HG02938 (cell line): Measurements from ENCODE around the gene TMEM250.
"Not testable (repeated sequence)": the region's sequence is repeated elsewhere in the genome, so short reads cannot be mapped to it uniquely, and the experiment has no call there.

Experiments
- ATAC-seq: cut with Tn5 transposase; IDR thresholded peaks from one replicate; pipeline ENCODE4 v1.9.1; 2021; ENCODE audit warnings: mild to moderate bottlenecking, moderate library complexity; ENCODE audit not compliant: unreplicated experiment

The TMEM250 gene

GRCh38 chr9:136114610-136115009 lies 4.1 kb downstream of the TMEM250 start:
- no peak for ATAC-seq

- ATAC-seq, result no peak
Observed at GRCh38 chr9:136112541-136112940, 6.1 kb downstream of the TMEM250 start.

GRCh38 chr9:136111910-136112309 lies 6.8 kb downstream of the TMEM250 start:
- no peak for ATAC-seq

GRCh38 chr9:136111190-136111589 lies 7.5 kb downstream of the TMEM250 start:
- ATAC-seq, result no peak

GRCh38 chr9:136110082-136111061 lies 8.3 kb downstream of the TMEM250 start:
- peak; percentile 11 for ATAC-seq

GRCh38 chr9:136109351-136110081 lies 9.2 kb downstream of the TMEM250 start:
- ATAC-seq, result peak; percentile 48

GRCh38 chr9:136108648-136109266 lies 9.9 kb downstream of the TMEM250 start:
- no peak for ATAC-seq

GRCh38 chr9:136107953-136108647 lies 10.6 kb downstream of the TMEM250 start:
- ATAC-seq, result no peak

- no peak for ATAC-seq
Observed at GRCh38 chr9:136107155-136107952, 11.3 kb downstream of the TMEM250 start.

- ATAC-seq, result no peak
Observed at GRCh38 chr9:136105398-136106135, 13.1 kb downstream of the TMEM250 start.

GRCh38 chr9:136104916-136105315 lies 13.8 kb downstream of the TMEM250 start:
- no peak for ATAC-seq

GRCh38 chr9:136104488-136104800 lies 14.2 kb downstream of the TMEM250 start:
- ATAC-seq, result no peak

- ATAC-seq, result no peak
Observed at GRCh38 chr9:136103651-136104487, 14.8 kb downstream of the TMEM250 start.

- ATAC-seq, result not testable (repeated sequence)
Observed at GRCh38 chr9:136101615-136102074, 17.0 kb downstream of the TMEM250 start.

GRCh38 chr9:136100700-136101614 lies 17.7 kb downstream of the TMEM250 start:
- no peak for ATAC-seq

- no peak for ATAC-seq
Observed at GRCh38 chr9:136099542-136099941, 19.1 kb downstream of the TMEM250 start.

- no peak for ATAC-seq
Observed at GRCh38 chr9:136098844-136099243, 19.8 kb downstream of the TMEM250 start.
